WTC11 (cell line): Measurements from ENCODE around the gene MYL11. TPM values are rescaled to one million over a fixed set of nuclear protein-coding genes. Genes with fewer than 3 reads are reported as not detected.

Experiments used
- ATAC-seq: fragments of 200-7000 bp; cut with Tn5 transposase; 2 replicates; pipeline ENCODE4 v1.10.0; 2021; ENCODE audit warnings: mild to moderate bottlenecking, moderate library complexity
- CTCF ChIA-PET: fragments of 300-600 bp; sonication (Branson Sonifier 250); formaldehyde crosslinking; loops from one replicate; lab custom pipeline; 2021; ENCODE audit warnings: antibody characterized with exemption; lab: Charles Lee
- POLR2A ChIA-PET: fragments of 350-600 bp; sonication (Branson Sonifier 250); formaldehyde crosslinking; loops from one replicate; lab custom pipeline; 2021; ENCODE audit warnings: antibody characterized with exemption; lab: Charles Lee
- DNase-seq: peaks from one replicate; pipeline ENCODE4 v3.0.0; 2021; ENCODE audit warnings: low spot score
- H3K27ac Mint-ChIP-seq: 2 replicates; pipeline ENCODE4 v1.8.0; 2021; ENCODE audit warnings: mixed read lengths
- H3K27me3 Mint-ChIP-seq: 2 replicates; pipeline ENCODE4 v1.8.0; 2021; ENCODE audit warnings: low read depth, mild to moderate bottlenecking, moderate library complexity, mixed read lengths
- H3K36me3 Mint-ChIP-seq: 2 replicates; pipeline ENCODE4 v1.8.0; 2021; ENCODE audit warnings: mixed read lengths
- H3K4me1 Mint-ChIP-seq: 2 replicates; pipeline ENCODE4 v1.8.0; 2022; ENCODE audit warnings: mixed read lengths
- H3K4me3 Mint-ChIP-seq: 2 replicates; pipeline ENCODE4 v1.8.0; 2021; ENCODE audit warnings: mild to moderate bottlenecking, moderate library complexity, mixed read lengths
- H3K9me3 Mint-ChIP-seq: 2 replicates; pipeline ENCODE4 v1.8.0; 2021; ENCODE audit warnings: mixed read lengths
- EMX1 ChIP-seq: fragments of 250-450 bp; sonication (Bioruptor Pico); IDR thresholded peaks from 2 replicates; pipeline ENCODE4 v1.8.0; 2021; ENCODE audit warnings: mild to moderate bottlenecking
- ESRRA ChIP-seq: sonication (generic); formaldehyde crosslinking; IDR thresholded peaks from 2 replicates; pipeline ENCODE4 v1.8.1; 2022; ENCODE audit warnings: mild to moderate bottlenecking, missing genetic modification reagents, borderline replicate concordance
- ETV6 ChIP-seq: sonication (generic); formaldehyde crosslinking; IDR thresholded peaks from 2 replicates; pipeline ENCODE4 v1.8.1; 2022; ENCODE audit warnings: mild to moderate bottlenecking, missing genetic modification reagents
- FOXK1 ChIP-seq: sonication (generic); formaldehyde crosslinking; IDR thresholded peaks from 2 replicates; pipeline ENCODE4 v1.8.0; 2022; ENCODE audit warnings: mild to moderate bottlenecking, moderate library complexity, missing genetic modification reagents
- FOXP1 ChIP-seq: sonication (generic); formaldehyde crosslinking; IDR thresholded peaks from 2 replicates; pipeline ENCODE4 v1.8.0; 2022; ENCODE audit warnings: missing genetic modification reagents, mild to moderate bottlenecking, moderate library complexity, borderline replicate concordance
- GRHL2 ChIP-seq: fragments of 250-450 bp; sonication (Bioruptor Pico); IDR thresholded peaks from 2 replicates; pipeline ENCODE4 v1.8.0; 2022; ENCODE audit warnings: mild to moderate bottlenecking, moderate library complexity; ENCODE audit not compliant: insufficient replicate concordance, severe bottlenecking
- JUN ChIP-seq: sonication (generic); formaldehyde crosslinking; IDR thresholded peaks from 2 replicates; pipeline ENCODE4 v1.8.0; 2023; ENCODE audit warnings: mild to moderate bottlenecking, missing genetic modification reagents
- NR2C2 ChIP-seq: sonication (generic); formaldehyde crosslinking; IDR thresholded peaks from 2 replicates; pipeline ENCODE4 v1.8.0; 2022; ENCODE audit warnings: mild to moderate bottlenecking, missing genetic modification reagents
- TEAD1 ChIP-seq: sonication (generic); formaldehyde crosslinking; IDR thresholded peaks from 2 replicates; pipeline ENCODE4 v1.8.0; 2022; ENCODE audit warnings: mild to moderate bottlenecking, missing genetic modification reagents
- TEAD4 ChIP-seq: sonication (generic); formaldehyde crosslinking; IDR thresholded peaks from 2 replicates; pipeline ENCODE4 v1.8.0; 2022; ENCODE audit warnings: mild to moderate bottlenecking, missing genetic modification reagents
- TP53 ChIP-seq: sonication (generic); formaldehyde crosslinking; IDR thresholded peaks from 2 replicates; pipeline ENCODE4 v1.8.1; 2023; ENCODE audit warnings: mild to moderate bottlenecking, missing genetic modification reagents
- ZNF138 ChIP-seq: sonication (generic); formaldehyde crosslinking; conservative IDR thresholded peaks from 2 replicates; pipeline ENCODE4 v1.8.1; 2022; ENCODE audit warnings: mild to moderate bottlenecking, moderate library complexity, missing genetic modification reagents
- ZNF317 ChIP-seq: sonication (generic); formaldehyde crosslinking; IDR thresholded peaks from 2 replicates; pipeline ENCODE4 v1.8.1; 2023; ENCODE audit warnings: low read depth, mild to moderate bottlenecking, moderate library complexity, missing genetic modification reagents, borderline replicate concordance
- total RNA-seq: library from RNA; stranded (reverse); gene quantifications from 3 replicates; pipeline ENCODE4 v1.2.3, GENCODE V29; 2021
- TF ChIP-seq, protein P1 (sequence below): fragments of 250-450 bp; sonication (Bioruptor Pico); IDR thresholded peaks from 2 replicates; pipeline ENCODE4 v2.1.2; 2022; ENCODE audit warnings: mild to moderate bottlenecking, moderate library complexity
- TF ChIP-seq, protein P2 (sequence below): sonication (generic); formaldehyde crosslinking; conservative IDR thresholded peaks from 2 replicates; pipeline ENCODE4 v1.8.1; 2022; ENCODE audit warnings: mild to moderate bottlenecking, missing genetic modification reagents
- TF ChIP-seq, protein P3 (sequence below): sonication (generic); formaldehyde crosslinking; IDR thresholded peaks from 2 replicates; pipeline ENCODE4 v1.8.1; 2022; ENCODE audit warnings: low read depth, missing genetic modification reagents, borderline replicate concordance
- TF ChIP-seq, protein P4 (sequence below): sonication (generic); formaldehyde crosslinking; IDR thresholded peaks from 2 replicates; pipeline ENCODE4 v1.8.0; 2022; ENCODE audit warnings: mild to moderate bottlenecking, missing genetic modification reagents
- TF ChIP-seq, protein P5 (sequence below): sonication (generic); formaldehyde crosslinking; IDR thresholded peaks from 2 replicates; pipeline ENCODE4 v1.8.1; 2022; ENCODE audit warnings: missing genetic modification reagents, borderline replicate concordance
- TF ChIP-seq, protein P6 (sequence below): sonication (generic); formaldehyde crosslinking; IDR thresholded peaks from 2 replicates; pipeline ENCODE4 v1.8.1; 2023; ENCODE audit warnings: mild to moderate bottlenecking, missing genetic modification reagents, moderate library complexity
- TF ChIP-seq, protein P7 (sequence below): fragments of 250-450 bp; sonication (Bioruptor Pico); IDR thresholded peaks from 2 replicates; pipeline ENCODE4 v1.9.0; 2021; ENCODE audit warnings: mild to moderate bottlenecking
- TF ChIP-seq, protein P8 (sequence below): sonication (generic); formaldehyde crosslinking; IDR thresholded peaks from 2 replicates; pipeline ENCODE4 v1.8.1; 2023; ENCODE audit warnings: mild to moderate bottlenecking, missing genetic modification reagents

MYL11 gene
- total RNA-seq, 1 experiment from 2014 or later = 1.3 TPM

DNA sequence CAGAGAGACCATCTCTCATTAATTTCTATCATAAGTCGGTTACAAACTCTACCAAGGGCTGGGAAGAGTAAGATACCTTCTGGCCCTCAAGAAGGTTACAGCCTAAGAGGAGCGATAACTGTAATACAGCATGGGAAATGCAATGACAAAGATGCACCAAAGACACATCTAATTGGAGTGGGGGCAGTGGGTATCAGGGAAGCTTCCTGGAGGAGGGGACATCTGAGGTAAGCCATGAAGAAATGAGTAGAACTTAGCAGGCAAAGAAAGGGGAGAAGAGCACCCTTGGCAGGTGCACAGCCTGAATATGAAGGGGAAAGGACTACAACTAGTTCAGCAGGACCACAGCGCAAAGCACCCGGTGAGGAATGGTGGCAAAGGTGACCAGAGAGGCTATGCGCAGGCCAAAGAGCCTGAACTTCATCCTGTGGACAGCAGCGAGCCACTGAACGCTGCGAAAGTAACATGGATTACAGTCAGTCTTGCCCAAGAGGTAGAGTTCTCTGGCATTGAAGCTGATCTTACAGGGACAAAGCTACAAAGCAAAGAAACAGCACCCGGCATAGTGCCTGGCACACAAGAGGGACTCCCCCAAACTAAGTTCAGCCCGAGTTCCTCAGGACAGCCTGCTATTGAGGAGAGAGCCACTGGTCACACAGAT, 7.1 kb upstream of the MYL11 start:
- POLR2A ChIA-PET = no interaction called here
- H3K4me1 Mint-ChIP-seq = peaks cover 34% of the 10 kb centered on the region
- no peak for DNase-seq
- no peaks in the 10 kb centered on the region for H3K27me3 Mint-ChIP-seq
- H3K4me3 Mint-ChIP-seq = peak overlapping the region; percentile 80
- no peaks in the 10 kb centered on the region for H3K9me3 Mint-ChIP-seq
- ATAC-seq = no peak
- TF ChIP-seq, protein P1, sequence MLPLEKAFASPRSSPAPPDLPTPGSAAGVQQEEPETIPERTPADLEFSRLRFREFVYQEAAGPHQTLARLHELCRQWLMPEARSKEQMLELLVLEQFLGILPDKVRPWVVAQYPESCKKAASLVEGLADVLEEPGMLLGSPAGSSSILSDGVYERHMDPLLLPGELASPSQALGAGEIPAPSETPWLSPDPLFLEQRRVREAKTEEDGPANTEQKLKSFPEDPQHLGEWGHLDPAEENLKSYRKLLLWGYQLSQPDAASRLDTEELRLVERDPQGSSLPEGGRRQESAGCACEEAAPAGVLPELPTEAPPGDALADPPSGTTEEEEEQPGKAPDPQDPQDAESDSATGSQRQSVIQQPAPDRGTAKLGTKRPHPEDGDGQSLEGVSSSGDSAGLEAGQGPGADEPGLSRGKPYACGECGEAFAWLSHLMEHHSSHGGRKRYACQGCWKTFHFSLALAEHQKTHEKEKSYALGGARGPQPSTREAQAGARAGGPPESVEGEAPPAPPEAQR = no peak
- TF ChIP-seq, protein P2, sequence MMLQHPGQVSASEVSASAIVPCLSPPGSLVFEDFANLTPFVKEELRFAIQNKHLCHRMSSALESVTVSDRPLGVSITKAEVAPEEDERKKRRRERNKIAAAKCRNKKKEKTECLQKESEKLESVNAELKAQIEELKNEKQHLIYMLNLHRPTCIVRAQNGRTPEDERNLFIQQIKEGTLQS (CRISPR knock-in tag) = no peak
- TF ChIP-seq ESRRA (CRISPR knock-in tag) (no peak), NR2C2 (no peak)
- TF ChIP-seq, all 79 proteins: peak for 0
- H3K36me3 Mint-ChIP-seq = peaks cover 16% of the 10 kb centered on the region
- CTCF ChIA-PET = no interaction called here
- H3K27ac Mint-ChIP-seq = no peak overlapping the region

DNA sequence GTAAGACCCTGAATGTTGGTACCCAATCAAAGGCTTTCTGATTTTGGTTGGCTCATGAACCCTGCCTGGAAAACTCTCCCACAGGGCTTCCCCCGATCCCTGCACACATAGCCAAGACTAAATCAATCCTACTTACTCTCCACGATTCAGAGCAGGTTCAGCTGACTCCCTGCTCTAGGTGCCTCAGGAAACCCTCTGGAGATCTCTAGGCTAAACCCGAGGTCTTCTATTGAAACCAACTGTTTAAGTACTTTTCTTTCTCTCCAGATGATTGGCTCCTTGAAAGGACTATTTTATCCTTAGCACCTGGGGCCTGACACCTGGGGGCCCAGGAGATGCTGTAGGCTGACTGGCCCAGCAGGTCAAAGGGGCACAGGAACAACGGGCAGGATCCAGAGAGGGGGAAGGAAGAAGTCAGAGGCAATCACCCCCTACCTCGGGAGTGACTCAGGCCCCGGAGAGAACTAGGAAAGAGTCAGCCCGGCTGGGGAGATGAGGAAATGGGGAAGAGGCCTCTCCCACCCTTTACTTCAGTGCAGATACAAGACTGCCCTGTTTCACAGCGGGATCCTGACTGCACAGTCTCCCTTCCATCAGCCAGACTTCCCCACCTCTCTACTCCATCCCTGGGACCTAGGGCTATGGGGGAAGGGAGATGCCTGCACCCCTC, 6.3 kb upstream of the MYL11 start:
- DNase-seq (no peak), ATAC-seq (no peak)
- CTCF ChIA-PET = interaction anchor here (1.1 to 3.9 kb wide), 6 partner anchors 10 to 276 kb away, joined by 3 to 47 read pairs (median 4); partner anchors contain the start of gene ZNF771
- Mint-ChIP-seq H3K4me1 (peaks cover 34% of the 10 kb centered on the region), H3K36me3 (peaks cover 12% of the 10 kb centered on the region), H3K27me3 (no peaks in the 10 kb centered on the region), H3K27ac (peak overlapping the region; percentile 84; the same call in 1 of the 2 replicates), H3K9me3 (no peaks in the 10 kb centered on the region), H3K4me3 (peak overlapping the region; percentile 80)
- POLR2A ChIA-PET = no interaction called here
- TF ChIP-seq ESRRA (CRISPR knock-in tag) (no peak), FOXP1 (CRISPR knock-in tag) (no peak), NR2C2 (no peak), JUN (no peak), FOXK1 (CRISPR knock-in tag) (no peak), EMX1 (CRISPR knock-in tag) (no peak), ZNF138 (CRISPR knock-in tag) (no peak), TP53 (CRISPR knock-in tag) (no peak), ZNF317 (no peak), GRHL2 (no peak), TEAD4 (no peak), ETV6 (CRISPR knock-in tag) (no peak), TEAD1 (no peak)
- TF ChIP-seq, protein P3, sequence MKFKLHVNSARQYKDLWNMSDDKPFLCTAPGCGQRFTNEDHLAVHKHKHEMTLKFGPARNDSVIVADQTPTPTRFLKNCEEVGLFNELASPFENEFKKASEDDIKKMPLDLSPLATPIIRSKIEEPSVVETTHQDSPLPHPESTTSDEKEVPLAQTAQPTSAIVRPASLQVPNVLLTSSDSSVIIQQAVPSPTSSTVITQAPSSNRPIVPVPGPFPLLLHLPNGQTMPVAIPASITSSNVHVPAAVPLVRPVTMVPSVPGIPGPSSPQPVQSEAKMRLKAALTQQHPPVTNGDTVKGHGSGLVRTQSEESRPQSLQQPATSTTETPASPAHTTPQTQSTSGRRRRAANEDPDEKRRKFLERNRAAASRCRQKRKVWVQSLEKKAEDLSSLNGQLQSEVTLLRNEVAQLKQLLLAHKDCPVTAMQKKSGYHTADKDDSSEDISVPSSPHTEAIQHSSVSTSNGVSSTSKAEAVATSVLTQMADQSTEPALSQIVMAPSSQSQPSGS = no peak
- TF ChIP-seq, protein P4, sequence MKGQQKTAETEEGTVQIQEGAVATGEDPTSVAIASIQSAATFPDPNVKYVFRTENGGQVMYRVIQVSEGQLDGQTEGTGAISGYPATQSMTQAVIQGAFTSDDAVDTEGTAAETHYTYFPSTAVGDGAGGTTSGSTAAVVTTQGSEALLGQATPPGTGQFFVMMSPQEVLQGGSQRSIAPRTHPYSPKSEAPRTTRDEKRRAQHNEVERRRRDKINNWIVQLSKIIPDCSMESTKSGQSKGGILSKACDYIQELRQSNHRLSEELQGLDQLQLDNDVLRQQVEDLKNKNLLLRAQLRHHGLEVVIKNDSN (CRISPR knock-in tag) = no peak
- TF ChIP-seq, protein P5, sequence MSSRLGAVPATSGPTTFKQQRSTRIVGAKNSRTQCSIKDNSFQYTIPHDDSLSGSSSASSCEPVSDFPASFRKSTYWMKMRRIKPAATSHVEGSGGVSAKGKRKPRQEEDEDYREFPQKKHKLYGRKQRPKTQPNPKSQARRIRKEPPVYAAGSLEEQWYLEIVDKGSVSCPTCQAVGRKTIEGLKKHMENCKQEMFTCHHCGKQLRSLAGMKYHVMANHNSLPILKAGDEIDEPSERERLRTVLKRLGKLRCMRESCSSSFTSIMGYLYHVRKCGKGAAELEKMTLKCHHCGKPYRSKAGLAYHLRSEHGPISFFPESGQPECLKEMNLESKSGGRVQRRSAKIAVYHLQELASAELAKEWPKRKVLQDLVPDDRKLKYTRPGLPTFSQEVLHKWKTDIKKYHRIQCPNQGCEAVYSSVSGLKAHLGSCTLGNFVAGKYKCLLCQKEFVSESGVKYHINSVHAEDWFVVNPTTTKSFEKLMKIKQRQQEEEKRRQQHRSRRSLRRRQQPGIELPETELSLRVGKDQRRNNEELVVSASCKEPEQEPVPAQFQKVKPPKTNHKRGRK (CRISPR knock-in tag) = no peak
- TF ChIP-seq, protein P6, sequence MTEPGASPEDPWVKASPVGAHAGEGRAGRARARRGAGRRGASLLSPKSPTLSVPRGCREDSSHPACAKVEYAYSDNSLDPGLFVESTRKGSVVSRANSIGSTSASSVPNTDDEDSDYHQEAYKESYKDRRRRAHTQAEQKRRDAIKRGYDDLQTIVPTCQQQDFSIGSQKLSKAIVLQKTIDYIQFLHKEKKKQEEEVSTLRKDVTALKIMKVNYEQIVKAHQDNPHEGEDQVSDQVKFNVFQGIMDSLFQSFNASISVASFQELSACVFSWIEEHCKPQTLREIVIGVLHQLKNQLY (CRISPR knock-in tag) = no peak
- TF ChIP-seq, protein P7, sequence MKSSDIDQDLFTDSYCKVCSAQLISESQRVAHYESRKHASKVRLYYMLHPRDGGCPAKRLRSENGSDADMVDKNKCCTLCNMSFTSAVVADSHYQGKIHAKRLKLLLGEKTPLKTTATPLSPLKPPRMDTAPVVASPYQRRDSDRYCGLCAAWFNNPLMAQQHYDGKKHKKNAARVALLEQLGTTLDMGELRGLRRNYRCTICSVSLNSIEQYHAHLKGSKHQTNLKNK (CRISPR knock-in tag) = no peak
- TF ChIP-seq, protein P8, sequence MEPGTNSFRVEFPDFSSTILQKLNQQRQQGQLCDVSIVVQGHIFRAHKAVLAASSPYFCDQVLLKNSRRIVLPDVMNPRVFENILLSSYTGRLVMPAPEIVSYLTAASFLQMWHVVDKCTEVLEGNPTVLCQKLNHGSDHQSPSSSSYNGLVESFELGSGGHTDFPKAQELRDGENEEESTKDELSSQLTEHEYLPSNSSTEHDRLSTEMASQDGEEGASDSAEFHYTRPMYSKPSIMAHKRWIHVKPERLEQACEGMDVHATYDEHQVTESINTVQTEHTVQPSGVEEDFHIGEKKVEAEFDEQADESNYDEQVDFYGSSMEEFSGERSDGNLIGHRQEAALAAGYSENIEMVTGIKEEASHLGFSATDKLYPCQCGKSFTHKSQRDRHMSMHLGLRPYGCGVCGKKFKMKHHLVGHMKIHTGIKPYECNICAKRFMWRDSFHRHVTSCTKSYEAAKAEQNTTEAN = no peak
